ENCODE results near the gene CCDC184.

CCDC184 gene

DNA sequence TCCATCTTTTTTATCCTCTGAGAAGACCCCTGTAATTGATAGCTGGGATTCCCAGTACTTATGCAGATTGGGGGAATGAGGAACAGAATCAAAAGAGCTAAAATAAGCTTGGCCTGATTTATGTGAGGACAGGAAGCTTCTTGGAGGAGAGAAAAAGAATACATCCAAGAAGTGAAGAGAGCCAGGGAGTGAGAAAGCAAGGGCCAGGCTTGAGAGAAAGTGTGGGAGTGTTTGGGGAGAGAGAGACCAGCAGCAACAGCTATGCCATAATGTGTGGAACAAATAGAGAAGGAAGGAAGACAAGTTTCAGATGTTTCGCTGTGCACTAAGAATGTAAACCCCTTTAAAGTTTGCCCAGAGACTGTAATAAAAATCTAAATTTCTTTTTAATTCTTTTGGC, 4.0 kb upstream of the CCDC184 start:
- no peak for DNase-seq (ENCODE audit: low read depth)

DNA sequence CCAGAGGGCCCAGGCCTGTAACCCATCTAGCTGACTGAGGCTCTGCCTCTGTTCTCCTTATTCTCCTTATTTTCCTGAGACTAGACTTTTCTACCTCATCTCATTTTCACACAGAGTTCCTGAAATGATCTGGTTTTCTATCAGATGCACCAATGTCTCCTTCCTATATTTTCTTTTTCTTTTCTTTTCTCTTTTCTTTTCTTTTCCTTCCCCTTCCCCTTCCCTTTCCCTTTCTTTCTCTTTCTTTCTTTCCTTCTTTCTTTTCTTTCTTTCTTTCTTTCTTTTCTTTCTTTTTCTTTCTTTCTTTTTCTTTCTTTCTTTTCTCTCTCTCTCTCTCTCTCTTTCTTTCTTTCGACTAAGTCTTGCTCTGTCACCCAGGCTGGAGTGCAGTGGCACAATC, 3.0 kb upstream of the CCDC184 start:
- no peak for DNase-seq (ENCODE audit: low read depth)

DNA sequence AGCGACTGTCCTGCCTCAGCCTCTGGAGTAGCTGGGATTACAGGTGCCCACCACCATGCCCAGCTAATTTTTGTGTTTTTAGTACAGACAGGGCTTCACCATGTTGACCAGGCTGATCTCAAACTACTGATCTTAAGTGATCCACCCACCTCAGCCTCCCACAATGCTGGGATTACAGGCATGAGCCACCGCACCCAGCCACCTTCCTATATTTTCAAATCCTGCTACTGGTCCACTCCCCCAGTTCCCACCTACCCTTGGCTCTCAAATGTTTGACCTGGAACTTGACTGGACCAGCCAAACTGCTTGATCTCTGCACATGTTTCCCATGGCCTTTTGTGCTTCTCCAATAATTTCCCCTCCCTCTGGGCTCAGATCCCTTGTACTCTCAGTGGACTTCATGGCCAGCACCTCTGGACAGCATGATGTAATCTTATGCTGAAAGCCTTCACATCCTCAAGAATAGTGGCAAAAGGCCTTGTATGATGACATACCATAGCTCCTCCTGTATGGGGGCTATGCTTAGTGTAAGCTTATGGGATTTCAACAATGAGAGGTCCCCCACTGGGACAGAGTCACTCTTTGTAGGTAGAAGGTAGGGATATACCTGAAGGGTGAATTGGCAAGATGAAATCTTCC, 2.5 kb upstream of the CCDC184 start:
- DNase-seq (ENCODE audit: low read depth): no peak

DNA sequence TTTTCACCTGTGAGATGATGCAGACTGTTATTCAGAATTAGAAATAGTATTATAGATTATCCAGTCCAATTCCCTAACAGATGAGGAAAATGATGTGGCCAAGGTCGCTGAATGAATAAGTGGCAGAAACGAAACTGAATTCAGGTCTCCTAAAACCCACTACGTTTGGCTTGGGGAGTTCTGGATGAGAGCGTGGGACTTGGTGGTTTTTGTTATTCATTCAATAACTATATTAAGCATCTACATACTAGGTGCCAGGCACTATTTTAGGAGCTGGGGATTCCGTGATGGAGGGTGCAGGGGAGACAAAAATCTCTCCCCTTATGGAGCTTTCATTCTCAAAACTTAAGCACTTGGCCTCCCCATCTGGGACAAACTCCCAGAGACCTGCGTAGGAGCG, 813 bp upstream of the CCDC184 start:
- DNase-seq (ENCODE audit: low read depth): no peak

DNA sequence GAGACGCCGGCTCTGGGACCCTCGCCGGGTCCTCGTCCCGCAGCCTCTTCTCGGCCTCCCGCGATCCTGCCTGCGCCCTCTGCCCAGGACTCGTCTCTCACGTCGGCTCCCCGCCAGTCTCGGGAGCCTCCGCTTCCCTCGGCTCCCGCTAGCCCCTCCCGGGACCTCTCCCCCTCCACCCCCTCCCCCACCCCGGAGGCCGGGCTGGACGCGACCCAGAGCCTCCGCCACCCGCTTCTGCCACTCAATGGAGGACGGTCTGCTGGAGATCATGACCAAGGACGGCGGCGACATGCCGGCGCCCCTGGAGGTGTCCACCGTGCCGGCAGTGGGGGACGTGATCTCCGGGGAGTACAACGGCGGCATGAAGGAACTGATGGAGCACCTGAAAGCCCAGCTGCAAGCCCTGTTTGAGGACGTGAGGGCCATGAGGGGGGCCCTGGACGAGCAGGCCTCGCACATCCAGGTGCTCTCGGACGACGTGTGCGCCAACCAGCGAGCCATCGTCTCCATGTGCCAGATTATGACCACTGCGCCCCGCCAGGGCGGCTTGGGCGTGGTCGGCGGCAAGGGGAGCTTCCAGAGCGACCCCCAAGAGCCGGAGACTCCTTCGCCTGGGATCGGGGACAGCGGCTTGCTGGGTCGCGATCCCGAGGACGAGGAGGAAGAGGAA, 568 bp downstream of the CCDC184 start:
- DNase-seq (ENCODE audit: low read depth): no peak

DNA sequence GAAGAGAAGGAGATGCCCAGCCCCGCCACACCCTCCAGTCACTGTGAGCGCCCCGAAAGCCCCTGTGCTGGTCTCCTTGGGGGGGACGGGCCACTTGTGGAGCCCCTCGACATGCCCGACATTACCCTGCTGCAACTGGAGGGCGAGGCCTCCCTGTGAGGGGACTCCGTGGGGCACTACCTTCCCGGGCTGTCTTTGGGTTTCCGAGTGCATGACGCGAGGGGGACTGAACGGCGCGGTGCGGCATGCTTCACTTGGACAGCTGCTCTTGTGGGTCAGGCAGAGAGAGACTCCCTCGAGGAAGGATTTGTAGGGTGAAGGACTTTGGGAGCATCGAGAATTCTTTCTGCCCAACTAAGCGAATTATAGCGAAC, 1.1 kb downstream of the CCDC184 start:
- no peak for DNase-seq (ENCODE audit: low read depth)

DNA sequence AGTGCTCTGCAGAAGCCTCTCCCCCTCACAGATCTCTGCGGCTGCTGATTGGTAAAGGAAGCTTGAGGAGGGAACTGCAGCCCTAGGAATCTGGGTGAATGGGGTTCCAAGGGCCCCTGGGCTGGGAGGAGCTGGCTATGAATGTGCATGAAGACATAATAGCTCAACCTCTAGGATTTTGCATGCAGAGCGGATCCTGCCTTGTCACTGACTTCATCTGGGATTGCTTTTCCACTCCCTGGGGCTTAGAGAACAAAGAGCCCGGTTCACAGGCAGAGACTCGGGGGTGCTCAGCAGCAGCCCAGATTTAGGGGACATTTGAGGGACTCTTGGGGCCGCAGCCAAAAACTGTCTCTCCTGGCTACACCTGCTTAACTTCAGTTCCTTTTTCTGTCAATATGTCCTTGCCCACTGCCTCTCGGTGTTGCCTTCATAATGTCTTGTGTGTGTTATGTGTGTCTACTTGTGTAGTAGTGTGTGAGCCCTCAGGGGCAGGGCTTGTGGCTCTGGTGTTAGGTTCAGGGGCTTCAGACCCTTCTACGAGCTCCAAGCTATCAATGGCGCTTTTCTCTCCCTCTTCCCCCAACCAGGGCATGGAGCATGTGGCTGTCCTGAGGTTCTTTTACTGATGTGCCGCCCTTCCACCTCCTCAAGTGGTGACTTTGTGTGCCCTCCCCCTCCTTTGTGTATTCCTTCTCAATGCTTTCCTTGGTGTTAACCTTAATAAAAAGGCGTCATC, 1.9 kb downstream of the CCDC184 start:
- no peak for DNase-seq (ENCODE audit: low read depth)

DNA sequence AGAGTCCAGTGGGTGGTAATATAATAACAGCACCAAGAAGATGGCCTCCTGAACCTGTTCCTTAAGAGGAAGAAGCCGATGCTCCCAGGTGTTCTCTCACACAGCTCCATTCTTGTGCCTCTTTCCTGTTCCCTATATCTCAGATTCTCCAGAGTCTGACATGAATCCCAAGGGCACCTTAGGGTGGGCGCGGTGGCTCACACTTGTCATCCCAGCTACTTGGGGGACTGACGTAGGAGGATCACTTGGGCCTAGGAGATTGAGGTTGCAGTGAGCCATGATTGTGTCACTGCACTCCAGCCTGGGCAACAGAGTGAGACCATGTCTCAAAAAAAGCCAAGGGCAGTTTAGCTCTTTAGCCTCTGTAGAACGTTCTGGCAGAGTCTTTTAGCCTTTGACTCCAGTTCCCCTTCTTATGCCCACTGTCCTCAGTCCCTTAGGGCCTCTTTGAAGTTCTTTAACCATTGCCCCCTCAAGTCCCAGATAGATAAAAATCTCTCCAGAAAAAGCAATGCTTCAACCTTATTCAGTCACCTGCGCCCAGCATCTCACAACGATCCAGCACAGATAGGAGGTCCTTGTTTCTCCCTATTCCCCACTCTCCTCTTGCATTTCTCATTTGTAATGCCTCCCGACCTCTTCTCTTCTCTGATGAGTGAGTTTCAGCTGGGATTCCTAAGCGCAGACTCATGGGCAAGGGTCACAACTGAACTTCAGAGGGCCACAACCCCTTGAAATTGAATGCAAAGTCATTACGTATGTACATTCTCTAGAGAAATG, 4.7 kb downstream of the CCDC184 start:
- DNase-seq (ENCODE audit: low read depth): no peak

DNA sequence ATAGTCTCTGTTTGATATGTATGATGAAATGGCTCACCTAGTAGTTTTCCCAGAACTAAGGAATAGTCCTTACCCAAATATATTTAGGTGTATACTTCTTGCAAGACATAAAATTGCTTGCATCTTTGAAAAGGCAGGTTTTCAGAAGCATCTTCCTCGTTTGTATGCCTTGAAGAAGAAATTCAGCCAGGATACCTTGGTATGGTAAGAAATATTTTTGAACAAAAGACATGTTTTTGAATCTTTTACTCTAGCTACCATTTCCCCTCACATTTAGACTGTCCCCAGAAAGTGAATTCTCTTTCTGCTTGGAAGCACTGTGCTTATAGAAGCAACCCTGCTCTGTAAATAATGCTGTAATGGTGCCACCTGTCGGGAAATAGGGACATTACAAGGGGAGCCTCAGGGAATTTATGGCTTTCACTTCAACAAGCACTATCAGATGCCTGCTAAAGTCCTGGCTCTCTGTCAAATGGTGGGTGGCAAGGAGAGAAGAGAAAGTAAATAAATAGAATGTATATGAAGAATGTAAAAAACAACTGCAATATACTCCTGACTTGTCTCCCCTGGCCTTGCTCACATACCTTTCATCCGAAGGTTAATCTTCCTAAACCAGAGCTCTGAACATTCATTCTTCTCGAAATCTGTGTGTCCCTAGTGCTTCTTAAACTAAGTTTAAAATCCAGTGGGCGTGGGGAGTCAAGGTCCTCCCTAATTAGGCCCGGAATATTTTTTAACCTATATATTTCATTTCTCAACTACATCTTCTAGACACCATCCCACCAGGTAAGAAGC, 6.1 kb downstream of the CCDC184 start:
- peak; percentile 56 for DNase-seq (ENCODE audit: low read depth)

DNA sequence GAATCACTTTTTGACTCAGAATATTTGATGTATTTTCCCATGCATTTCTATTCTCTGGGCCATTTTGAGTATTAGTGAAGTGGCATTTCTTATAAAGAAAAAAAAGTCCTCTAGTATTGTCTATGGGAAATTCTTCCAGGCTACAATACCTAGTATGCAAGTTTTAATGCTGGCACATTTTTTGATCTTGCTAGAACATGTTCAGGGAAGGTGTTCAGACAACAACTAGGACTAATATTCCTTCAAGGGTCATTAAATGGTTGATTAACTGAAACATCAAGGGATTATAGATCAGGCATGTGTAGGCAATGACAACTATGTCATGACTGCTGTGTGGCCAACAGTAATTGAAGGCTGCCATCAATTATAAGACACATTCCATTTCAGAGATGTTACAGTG, 7.7 kb downstream of the CCDC184 start:
- no peak for DNase-seq (ENCODE audit: low read depth)

DNA sequence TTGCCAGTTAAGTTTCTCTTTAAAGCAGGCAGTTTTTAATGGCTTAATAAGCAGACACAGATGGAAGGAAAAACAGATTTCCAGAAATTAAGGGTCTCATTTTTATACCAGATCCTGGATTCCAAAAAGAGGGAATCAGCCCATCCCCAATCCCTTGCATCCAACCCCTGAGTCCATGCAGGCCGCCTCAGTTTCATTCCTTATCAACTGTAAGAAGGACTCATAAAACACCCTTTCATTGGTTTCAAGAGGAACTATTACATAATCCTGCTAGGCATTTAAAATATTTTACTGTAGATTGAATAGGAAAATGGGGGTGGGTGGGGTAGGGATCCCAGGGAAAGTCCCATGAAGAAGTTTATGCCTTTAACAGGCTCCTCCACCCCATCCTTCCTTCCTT, 9.4 kb downstream of the CCDC184 start:
- no peak for DNase-seq (ENCODE audit: low read depth)

DNA sequence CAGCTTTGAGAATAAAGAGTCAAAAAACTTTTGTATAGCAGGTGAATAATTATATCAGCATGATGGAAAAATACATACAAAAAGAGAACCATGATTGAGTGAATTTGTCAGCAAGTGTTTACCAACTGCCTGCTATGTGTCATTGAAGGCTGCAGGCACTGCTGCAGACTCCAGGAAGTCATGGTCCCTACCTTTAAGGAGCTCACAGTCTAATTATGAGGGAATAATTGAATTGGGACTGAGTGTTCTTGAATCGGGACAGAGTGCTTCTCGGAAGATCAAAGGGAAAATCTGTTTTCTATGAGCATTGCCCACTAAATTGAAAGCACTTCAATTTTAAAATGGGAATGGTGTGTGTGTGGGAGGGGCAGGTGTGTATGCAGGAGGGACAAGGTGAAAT, 10.2 kb downstream of the CCDC184 start:
- no peak for DNase-seq (ENCODE audit: low read depth)

DNA sequence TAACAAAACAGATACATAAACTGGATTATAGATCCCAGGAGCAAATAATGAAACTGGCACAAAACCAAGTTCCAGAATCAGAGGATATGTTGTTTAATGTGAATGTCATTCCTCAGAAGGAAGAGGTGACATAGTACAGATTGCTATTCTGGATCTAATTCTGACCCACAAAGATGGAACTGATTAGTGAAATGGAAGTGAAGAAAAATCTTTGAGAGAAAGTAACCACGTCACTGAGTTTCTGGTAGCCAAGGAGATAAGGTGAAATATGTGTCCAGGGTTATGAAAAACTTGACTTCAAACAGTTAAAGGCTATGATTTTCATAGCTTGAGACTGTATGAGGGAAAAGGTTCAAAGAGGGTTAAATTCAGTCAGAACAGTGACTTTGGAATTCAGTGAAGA, 11.4 kb downstream of the CCDC184 start:
- DNase-seq (ENCODE audit: low read depth): no peak

DNA sequence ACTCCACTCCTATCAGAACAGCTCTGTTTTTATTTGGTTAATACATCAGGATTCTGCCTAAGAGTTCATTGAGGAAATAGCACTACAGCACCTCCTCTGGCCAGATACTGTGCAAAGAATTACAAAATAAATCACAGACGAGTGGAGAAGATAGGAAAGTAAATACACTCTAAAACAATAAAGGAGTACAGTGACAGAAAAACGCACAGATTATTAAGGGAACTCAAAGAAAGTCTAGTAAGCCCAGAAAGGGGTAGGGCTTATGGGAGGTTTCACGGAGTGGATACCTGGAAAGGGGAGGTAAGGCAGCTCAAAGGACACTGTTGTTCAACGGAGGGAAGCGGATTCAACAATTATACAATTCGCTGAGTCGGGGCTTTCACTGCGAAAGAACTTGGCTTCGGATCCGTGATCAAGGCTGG, 14.1 kb downstream of the CCDC184 start:
- DNase-seq (ENCODE audit: low read depth): no peak

DNA sequence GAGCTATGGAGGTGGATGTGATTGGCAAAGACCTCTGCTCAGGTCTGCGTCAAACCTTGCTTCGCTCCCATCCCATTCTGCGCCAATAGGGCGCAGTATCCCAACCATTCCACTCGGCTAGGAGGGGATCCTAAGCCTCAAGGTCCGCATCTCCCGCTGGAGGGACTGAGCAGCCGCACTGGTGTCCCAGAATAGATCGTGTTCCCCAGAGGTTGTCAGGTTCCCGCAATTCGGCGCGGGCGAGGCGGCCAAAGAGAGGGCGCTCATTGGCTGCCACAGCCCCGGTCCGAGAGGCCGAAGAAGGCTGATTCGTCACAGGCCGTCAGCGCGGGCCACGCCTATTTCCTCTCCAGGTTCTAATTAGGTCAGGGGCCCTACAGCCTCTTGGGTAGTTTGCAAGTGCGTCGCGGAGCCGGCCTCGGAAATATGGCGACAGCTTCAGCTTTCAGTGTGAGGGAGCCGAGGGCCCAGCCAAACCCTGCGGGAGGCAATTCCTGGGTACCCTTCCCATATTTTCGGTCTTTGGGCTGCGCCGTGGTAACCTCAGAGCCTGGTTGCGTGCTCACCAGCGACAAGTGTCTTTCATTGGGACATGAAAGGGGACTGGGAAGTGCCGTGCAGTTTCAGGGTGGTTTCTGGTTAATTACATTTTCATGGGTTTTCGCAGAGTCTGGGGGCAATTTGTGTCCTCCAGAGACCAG, 14.7 kb downstream of the CCDC184 start:
- peak; percentile 82 for DNase-seq (ENCODE audit: low read depth)

DNA sequence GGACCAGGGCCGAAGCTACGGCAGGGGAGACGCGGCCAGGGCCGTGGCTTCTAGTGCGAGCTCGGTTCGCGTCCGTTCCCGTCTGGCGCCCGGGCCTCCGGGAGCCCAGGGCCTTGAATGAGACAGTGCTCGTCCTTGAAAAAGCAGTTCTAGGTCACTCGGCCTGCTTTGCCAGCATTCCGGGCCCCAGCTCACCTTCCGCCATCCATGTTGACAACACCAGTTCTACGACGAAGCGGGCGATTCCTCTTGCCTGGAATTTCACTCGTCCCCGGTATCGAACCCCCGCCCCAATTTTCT, 15.2 kb downstream of the CCDC184 start:
- DNase-seq (ENCODE audit: low read depth): no peak

DNA sequence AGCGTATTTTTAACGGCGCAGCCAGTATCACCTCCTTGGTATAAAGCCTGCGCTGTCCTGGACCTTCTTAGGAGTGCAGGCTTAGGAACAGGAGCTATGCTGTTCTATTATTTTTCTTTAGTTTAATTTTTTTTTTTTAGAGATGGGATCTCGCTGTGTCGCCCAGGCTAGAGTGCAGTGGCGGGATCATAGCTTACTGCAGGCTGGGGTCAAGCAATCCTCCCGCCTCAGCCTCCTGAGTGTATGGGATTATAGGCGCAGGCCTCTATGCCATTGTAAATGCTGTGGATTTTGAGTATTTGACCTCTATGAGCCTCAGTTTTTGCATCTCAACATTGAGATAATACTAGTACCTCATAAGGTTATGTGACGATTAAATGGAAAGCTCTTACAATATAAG, 15.5 kb downstream of the CCDC184 start:
- DNase-seq (ENCODE audit: low read depth): no peak

DNA sequence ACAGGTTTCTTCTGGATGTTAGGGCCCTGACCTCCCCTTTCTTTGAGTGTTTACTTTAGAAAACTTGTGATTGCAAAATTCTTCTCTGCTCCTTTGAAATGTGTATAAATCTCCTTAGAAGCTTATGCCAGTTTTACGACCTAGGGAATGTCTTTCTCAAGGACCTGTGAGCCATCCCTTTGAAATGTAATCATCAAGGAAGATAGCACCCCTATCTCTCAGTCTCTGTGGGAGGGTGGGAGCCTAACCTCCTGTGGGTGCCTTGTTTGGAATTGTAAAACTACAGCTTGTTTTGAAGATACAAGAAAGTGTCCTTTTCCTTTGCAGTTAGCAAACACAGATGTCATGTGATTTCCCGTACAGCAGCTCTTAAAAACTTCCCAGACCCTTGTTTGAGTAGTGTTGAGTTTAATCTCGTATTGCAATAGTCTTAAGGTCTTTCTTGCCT, 16.4 kb downstream of the CCDC184 start:
- no peak for DNase-seq (ENCODE audit: low read depth)

DNA sequence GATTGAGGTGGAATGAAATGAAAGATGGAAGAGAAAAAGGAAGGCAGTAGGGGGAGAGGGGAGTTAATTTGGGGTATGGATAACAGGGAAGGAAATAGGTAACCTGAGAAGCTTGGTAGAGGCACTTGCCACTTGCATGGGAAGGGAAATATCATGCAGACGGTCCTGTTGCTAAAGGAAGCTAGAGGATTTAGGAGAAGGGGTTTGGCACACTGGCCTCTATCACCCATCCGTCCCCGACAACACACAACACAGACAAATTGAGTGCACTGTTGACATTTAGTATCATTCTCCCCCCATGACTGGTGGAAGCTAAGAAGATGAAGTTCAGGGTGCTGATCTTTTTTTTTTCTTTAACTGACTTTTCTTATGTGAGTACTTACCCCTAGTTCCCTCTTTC, 17.6 kb downstream of the CCDC184 start:
- DNase-seq (ENCODE audit: low read depth): no peak

DNA sequence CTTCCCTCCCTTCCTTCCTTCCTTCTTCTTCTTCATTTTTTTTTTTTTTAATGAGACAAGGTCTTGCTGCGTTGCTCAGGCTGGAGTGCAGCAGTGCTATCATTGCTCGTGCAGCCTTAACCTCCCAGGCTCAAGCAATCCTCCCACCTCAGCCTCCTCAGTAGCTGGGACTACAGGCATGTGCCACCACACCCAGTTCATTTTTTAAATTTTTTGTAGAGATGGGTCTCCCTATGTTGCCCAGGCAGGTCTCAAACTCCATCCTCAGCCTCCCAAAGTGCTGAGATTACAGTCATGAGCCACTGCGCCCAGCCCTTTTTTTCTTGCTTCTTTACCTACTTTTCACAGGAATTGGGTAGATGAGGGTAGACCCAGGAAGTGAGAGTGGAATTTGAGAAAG, 18.1 kb downstream of the CCDC184 start:
- no peak for DNase-seq (ENCODE audit: low read depth)

DNA sequence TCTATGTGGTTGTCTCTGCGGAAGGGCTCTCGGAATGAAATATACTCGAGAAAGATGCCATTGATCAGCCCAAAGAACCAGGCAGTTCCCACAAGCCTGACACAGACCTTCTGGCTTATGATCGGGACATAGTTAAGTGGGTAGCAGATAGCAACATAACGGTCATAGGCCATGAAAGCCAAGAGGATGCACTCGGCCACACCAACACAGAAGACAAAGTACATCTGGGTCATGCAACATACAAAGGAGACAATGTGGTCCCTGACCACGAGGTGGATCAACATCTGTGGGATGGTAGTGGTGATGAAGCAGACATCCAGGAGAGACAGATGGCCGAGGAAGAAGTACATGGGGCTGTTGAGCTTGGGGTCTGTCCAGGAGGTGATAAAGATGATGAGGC, 19.3 kb downstream of the CCDC184 start:
- DNase-seq (ENCODE audit: low read depth): no peak
